HT1080 (cell line): ENCODE measurements around the gene CYB561D1. TPM values are rescaled to one million over a fixed set of nuclear protein-coding genes. Genes with fewer than 3 reads are reported as not detected.

Source experiments
- DNase-seq: peaks from one replicate; pipeline ENCODE4 v3.0.0-alpha.2; 2015; ENCODE audit warnings: low read depth
- total RNA-seq: library from RNA; depleted of rRNA; stranded (reverse); fragments of >200 nt; shearing (Covaris generic); gene quantifications from 2 replicates; pipeline ENCODE4 v1.2.3, GENCODE V29; 2014

CYB561D1 gene
- total RNA-seq, 1 experiment from 2014 or later: 2.7 TPM

DNA sequence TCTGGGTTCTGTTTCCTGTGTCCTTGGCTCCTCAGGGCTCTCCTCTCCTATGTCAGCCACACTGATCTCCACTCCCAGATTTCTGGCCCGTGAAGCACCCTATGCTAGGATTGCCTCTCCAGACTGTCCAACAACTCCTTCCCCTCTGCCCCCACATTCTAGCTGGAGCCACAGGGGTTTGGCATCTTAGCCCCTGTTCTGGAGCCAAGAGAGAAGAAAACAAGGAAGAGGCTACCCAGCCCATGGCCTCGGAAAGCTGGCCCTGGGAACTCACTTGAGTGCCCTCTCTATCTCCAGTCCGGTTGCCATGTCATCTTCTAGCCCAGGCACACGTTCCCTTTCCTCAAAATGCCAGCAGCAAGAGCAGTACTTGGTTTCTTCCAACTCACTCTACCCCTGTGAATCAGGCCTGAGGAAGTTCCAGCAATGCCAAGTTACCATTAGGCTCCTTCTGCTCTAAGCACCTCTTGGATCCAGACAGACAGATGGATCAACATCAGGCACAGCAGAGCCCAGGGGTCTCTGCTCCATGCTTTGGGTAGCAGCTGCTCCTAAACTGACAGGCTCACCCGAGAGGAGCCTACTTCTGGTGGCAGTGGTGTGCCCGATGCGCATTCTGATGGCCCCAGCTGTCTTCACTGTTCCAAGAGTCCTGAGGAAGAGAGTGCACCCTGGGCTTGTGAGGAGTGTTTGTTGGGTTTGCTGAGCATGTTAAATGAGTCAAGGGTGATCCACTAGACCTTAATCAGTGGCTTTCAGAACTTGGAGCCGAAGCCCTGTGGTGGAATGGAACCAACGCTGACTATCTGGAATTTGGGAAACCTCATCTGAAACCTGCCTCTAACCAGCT, 34.2 kb downstream of the CYB561D1 start:
- no peak for DNase-seq

DNA sequence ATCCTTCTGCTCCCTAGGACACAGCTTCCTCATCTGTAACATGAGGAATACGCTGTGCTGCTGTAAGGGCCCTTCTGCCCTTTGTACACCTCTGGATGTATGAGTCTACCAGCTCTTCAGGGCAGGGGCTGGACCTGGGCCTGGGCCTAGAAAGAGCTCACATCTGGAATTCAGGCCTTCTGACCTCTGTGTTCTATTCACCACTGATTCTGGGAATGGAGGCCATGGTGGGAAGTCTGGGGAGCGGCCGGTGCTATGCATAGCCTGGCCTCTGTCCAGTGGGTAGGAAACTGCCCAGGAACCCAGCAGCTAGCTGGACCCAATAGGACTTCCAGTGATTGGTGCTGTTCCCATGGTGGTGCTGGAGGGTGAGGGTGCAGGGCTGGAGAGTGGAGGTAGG, 34.8 kb downstream of the CYB561D1 start:
- DNase-seq: no peak

- peak; percentile 24 for DNase-seq
Observed at GRCh38 chr1:109529881-109530456, 36.1 kb downstream of the CYB561D1 start.

DNA sequence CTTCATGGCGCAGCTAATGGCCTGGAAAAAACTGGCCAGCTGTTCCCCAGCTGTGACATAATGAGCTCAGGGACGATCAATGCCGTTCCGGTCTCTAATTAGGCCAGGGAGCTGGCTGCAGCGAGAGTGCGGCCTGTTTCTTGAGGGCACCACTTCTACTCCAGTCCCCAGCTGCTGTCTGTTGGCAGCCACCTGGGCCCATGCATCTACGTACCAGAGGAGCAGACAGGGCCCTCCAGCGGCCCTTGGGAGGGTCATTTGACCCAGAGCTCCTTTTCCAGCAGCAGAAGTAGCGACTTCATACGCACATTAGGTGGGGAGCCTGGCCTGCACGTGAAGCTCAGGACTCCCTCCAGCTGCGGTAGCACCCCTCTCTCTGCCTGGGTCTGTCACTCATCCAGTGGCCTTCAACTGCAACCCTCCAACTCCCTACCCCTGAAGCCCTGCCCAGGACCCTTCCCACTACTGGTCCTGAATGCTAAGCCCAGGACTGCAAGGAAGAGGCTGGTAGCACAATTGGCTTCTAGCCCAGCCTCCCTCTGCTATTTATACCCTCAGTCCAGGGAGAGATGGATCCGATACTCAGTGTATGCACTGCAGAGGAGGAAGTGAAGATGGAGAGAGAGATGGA, 36.7 kb downstream of the CYB561D1 start:
- no peak for DNase-seq

- DNase-seq: no peak
Observed at GRCh38 chr1:109531380-109531779, 37.5 kb downstream of the CYB561D1 start.

- no peak for DNase-seq
Observed at GRCh38 chr1:109531826-109532364, 38.0 kb downstream of the CYB561D1 start.

DNA sequence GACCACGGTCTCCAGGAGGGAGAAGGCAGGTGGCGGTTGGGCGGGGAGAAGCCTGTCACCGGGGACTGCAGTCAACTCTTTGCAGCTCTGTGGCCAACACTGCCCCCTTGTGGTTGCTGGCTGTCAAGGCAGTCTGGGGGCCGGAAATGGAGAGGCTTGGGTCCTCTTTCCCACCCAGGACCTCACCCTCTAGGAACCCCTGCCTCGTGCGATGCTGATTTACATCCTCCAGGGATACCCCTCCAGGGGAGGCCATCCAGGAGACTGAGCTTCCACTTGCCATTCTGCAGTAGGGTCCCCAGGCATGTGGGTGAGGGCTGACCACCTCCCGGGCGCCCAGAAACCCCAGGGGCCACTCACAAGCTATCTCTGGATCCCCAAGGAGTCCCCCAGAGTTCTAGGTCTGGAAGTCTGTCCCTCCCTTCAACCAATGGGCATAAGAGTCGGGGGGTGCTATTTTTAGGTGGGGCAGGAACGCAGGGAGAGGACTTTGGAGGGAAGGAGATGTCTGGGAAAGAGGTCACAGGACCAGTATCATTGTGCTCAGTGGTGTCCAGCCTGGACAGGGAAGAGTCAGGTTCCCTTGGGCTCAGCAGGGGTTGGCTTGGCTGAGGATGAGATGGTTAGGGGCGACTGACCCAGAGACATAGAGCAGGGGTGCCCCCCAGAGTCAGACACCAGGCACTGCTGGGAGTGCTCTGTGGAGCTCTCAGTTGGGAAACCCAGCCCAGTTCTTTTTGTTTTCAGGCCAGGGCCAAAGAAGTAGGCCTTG, 38.7 kb downstream of the CYB561D1 start:
- peak; percentile 74 for DNase-seq

DNA sequence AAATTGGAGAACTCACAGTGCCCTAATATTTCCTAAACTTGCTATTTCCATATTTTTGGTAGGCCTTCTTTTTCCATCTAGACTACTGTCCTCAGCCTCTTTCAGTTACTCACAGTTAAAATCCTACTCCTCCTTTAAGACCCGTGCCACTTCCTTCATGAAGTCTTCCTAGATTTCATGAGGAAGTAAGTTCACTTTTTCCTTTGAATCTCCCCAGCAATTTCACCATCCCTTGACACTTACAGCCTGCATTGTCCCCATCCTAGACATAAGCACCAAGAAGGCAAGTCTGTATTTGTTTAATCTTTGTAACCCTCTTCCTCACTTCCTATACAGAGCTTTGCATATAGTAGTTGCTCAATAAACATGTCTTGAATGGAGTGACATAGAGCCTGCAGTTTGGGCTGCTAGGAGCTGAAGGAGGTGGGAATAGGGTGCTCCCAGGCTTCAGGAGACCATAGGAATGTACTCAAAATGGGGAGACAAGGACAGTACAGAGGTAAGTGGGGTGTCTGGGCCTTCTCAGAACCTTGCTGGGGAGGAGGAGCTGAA, 40.5 kb downstream of the CYB561D1 start:
- DNase-seq: no peak

- no peak for DNase-seq
Observed at GRCh38 chr1:109535481-109535880, 41.6 kb downstream of the CYB561D1 start.

DNA sequence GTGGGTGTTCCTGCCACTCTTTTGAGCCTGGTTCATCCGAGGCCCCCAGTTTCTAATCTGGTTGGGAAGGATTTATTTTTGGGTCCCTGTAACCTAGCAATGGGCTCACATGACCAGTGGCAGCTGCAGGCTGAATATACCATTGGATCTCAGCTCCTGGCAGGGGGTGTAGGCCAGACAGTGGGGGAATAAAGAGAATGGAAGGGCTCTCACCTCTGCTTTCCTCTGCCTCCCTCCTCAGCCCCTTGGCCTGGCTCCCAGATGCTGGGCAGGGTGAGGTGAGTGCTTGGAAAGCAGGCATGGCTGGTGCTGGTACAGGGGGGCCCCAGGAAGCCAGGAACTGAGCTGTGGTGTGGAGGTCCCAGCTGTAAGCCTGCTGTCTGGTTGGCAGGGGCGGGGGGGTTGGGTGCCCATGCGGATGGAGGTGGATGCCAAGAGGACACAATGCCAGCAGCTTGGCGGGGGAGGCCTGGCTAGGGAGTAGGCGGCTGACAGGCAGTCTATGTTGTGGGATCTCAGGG, 42.1 kb downstream of the CYB561D1 start:
- DNase-seq: no peak

- no peak for DNase-seq
Observed at GRCh38 chr1:109537450-109538178, 43.7 kb downstream of the CYB561D1 start.

DNA sequence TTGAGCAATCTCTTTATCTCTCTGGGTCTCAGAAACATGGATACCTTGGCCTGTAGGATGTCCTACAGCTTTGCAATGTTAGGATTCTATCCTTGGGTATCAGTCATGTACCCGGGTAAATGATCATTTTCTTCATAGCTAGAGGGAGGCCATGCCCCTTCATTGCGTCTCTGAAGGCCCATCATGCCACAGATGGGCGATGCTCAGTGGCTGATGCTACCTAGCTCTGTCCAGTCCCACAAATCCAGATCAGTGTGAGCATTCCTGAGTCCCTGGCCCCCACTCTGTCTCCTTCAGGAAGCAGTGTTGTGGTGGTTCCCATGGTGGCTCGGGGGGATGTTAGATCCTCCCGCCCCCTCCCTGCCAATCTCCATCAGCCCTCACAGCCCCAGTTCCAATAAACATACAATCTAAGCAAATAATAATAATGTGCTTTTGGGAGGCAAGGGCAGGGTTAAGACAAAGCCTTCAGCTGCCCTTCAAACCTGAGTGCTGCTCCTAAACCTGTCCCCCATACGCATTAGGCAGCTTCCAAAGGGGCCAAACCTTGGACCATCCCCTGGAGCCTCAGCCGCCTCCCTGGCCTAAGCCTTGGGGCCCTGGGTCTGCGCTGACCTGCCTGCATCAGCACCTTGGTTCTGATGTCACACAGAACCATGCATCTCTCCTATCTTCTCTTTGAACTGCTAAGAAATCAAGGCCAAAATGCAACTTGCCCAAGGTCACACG, 45.1 kb downstream of the CYB561D1 start:
- DNase-seq: no peak

DNA sequence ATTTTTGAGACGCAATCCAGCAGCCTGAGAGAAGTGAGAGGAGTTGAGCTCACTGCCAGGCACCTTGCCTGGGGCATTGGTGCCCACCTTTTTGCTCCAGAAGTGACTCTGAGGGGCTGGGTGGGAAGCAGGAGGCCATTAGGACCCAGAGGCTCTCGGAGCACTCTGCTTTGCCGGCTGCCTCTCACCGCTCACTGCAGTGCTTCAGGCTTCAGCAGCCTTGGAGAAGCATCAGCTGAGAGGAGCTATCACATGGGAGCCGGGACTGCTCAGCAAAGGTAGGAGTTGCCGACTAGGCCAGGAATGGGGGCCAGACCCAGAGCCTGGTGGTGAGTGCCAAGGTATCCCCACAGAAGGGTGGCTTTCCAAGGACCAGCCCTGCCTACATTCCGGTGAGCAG, 45.8 kb downstream of the CYB561D1 start, which contains the start of gene GPR61:
Gene GPR61, plus strand, starts transcription at position 197 of the 400 bp plus-strand sequence. CDS start 3,151 bp downstream, outside the sequence.
- no peak for DNase-seq

DNA sequence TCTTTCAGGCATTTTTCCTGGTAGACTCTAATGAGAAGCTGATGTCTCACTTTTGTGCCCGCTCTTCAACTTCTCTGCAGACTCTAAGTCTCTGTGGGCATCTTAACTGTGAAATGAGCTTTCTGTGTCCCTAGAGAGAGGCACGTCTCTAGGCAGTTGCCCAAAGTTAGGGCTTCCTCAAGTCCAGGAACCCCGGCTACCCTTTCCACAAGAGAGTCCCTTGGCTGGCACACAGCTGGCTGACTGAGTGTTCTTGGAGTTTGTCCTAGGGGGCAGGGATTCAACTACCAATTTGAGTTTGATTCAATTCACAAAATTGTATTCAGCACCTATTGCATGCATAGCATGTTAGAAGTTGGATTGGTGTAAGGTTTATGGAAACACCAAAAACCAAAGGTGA, 47.2 kb downstream of the CYB561D1 start:
- DNase-seq: no peak

GRCh38 chr1:109542657-109543056, 48.8 kb downstream of the CYB561D1 start:
- DNase-seq: no peak

DNA sequence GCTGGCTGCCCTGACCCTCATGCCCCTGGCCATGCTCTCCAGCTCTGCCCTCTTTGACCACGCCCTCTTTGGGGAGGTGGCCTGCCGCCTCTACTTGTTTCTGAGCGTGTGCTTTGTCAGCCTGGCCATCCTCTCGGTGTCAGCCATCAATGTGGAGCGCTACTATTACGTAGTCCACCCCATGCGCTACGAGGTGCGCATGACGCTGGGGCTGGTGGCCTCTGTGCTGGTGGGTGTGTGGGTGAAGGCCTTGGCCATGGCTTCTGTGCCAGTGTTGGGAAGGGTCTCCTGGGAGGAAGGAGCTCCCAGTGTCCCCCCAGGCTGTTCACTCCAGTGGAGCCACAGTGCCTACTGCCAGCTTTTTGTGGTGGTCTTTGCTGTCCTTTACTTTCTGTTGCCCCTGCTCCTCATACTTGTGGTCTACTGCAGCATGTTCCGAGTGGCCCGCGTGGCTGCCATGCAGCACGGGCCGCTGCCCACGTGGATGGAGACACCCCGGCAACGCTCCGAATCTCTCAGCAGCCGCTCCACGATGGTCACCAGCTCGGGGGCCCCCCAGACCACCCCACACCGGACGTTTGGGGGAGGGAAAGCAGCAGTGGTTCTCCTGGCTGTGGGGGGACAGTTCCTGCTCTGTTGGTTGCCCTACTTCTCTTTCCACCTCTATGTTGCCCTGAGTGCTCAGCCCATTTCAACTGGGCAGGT, 49.5 kb downstream of the CYB561D1 start:
- no peak for DNase-seq

DNA sequence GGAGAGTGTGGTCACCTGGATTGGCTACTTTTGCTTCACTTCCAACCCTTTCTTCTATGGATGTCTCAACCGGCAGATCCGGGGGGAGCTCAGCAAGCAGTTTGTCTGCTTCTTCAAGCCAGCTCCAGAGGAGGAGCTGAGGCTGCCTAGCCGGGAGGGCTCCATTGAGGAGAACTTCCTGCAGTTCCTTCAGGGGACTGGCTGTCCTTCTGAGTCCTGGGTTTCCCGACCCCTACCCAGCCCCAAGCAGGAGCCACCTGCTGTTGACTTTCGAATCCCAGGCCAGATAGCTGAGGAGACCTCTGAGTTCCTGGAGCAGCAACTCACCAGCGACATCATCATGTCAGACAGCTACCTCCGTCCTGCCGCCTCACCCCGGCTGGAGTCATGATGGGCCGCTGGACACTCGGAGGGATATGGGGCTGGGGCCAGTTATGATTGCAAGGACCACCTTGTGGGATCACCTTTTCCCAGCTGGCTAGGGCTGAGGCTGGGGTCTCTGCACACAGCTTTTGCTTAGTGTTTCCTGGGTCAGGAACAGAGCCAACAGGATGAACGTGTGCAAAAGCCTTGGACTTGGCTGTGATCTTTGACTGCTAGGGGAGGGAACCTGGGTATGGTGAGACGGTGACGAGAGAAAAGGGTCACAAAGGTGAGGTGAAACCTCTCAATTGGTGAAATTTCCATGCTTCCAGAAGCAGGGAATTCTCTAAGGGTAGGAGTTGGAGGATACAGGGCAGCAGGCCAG, 50.3 kb downstream of the CYB561D1 start:
- DNase-seq: no peak
